Thyroid gland (tissue), 4 donors: ENCODE results near the gene SNX4.

Source experiments
- POLR2A ChIP-seq, 2 donors: fragments of 450-650 bp; IDR thresholded peaks; one replicate each; pipeline ENCODE4 v1.6.1; 2017; ENCODE audit warnings: antibody characterized with exemption in 2 of 2, mild to moderate bottlenecking in 2 of 2, moderate library complexity in 1 of 2
- TF ChIP-seq, protein P1 (sequence below), 6 experiments: fragments of 200-600 bp in 3 of 6; fragments of 450-650 bp in 3 of 6; sonication (generic) in 3 of 6; IDR thresholded peaks; one replicate each; pipeline ENCODE4 v1.5.1; 2016 to 2019; ENCODE audit warnings: antibody characterized with exemption in 6 of 6, mild to moderate bottlenecking in 2 of 6, inconsistent platforms in 1 of 6, moderate library complexity in 1 of 6

DNA sequence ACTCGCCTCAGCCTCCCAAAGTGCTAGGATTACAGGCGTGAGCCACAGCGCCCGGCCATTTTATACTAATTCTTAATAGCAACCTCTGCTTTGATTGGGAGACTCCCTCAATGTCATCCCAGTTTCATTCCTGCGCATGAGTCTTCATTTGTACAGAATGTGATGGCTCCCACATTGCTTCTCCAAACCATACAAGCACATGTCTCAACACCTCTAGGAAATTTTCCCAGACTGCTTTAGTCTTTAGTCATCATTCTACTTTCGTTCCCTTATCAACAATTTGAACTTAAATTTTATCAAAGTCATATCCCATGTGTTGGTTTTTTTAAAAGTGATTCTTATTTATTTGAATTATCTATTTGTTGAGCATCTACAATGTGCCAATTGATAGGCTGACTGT is 58.1 kb downstream of the SNX4 start:
- TF ChIP-seq, protein P1, sequence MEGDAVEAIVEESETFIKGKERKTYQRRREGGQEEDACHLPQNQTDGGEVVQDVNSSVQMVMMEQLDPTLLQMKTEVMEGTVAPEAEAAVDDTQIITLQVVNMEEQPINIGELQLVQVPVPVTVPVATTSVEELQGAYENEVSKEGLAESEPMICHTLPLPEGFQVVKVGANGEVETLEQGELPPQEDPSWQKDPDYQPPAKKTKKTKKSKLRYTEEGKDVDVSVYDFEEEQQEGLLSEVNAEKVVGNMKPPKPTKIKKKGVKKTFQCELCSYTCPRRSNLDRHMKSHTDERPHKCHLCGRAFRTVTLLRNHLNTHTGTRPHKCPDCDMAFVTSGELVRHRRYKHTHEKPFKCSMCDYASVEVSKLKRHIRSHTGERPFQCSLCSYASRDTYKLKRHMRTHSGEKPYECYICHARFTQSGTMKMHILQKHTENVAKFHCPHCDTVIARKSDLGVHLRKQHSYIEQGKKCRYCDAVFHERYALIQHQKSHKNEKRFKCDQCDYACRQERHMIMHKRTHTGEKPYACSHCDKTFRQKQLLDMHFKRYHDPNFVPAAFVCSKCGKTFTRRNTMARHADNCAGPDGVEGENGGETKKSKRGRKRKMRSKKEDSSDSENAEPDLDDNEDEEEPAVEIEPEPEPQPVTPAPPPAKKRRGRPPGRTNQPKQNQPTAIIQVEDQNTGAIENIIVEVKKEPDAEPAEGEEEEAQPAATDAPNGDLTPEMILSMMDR (IDR thresholded peaks at IDR 0.05), result no peak
- no peak for TF ChIP-seq POLR2A (IDR thresholded peaks at IDR 0.05)
